GM08714 (cell line): ENCODE measurements around the gene ATAD3B.

Source experiments
- H3K4me3 ChIP-seq: fragments of 200-500 bp; sonication (Bioruptor generic); 2 replicates; pipeline ENCODE4 v1.5.1; 2014; ENCODE audit warnings: mild to moderate bottlenecking, low read length, inconsistent platforms
- ZNF274 ChIP-seq: IDR thresholded peaks from 2 replicates; pipeline ENCODE4 v1.6.1; 2012; ENCODE audit warnings: mild to moderate bottlenecking, low read depth, low read length

Gene ATAD3B

GRCh38 chr1:1537626-1538250 is 66.2 kb downstream of the ATAD3B start:
- TF ChIP-seq ZNF274, result no peak
- H3K4me3 ChIP-seq, result no peak overlapping the region

GRCh38 chr1:1538334-1538733 is 66.8 kb downstream of the ATAD3B start:
- no peak overlapping the region for H3K4me3 ChIP-seq
- no peak for TF ChIP-seq ZNF274

- no peak overlapping the region for H3K4me3 ChIP-seq
- no peak for TF ChIP-seq ZNF274
Measured at GRCh38 chr1:1538989-1539309, 67.4 kb downstream of the ATAD3B start.

- no peak overlapping the region for H3K4me3 ChIP-seq
- TF ChIP-seq ZNF274, result no peak
Measured at GRCh38 chr1:1539310-1540089, 67.9 kb downstream of the ATAD3B start.

- H3K4me3 ChIP-seq, result no peak within 1 kb of the TSS
- TF ChIP-seq ZNF274, result no peak
Measured at GRCh38 chr1:1540090-1540817, 68.7 kb downstream of the ATAD3B start, which contains the start of gene TMEM240. TSS of gene TMEM240 (minus strand) at chr1:1540624. CDS start at chr1:1540346, 278 bp downstream.

DNA sequence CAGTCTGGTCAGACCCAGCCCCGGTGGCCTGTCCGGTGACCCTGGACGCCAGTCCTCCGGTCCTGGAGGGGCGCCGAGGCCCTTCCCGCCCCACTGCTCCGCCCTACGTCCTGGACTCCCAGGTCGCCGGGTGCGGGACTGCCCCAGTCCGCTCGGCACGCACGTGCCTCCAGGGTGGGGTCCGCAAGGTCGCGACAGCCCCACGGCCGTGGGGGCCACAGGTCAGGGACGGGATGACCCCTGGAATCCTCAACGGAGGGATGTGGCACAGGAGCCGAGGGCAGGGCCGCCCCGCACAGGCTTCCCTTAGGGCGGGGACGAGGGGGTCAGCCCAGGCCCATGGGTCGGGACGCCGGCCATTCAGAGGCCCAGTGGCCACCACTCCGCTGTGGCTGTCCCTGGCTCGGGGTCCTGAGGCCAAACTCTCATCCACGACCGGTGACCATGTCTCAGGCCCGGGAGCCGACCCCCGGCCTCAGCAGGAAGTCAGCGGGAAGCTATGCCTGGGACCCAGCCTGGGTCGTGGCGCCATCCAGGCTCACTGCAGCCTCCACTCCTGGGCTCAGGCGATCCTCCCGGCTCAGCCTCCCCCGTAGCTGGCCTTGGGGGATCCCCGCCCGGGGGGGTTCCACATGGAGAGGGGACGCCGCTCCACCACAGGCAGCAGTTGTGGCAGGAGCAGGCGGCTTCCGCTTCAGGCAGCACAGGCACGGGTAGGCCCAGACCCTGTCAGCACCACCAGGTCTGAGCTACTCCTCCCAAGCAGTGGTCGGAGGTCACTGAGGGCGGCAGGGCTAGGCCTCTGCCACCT is 69.5 kb downstream of the ATAD3B start:
- H3K4me3 ChIP-seq, result no peak overlapping the region
- TF ChIP-seq ZNF274, result no peak

DNA sequence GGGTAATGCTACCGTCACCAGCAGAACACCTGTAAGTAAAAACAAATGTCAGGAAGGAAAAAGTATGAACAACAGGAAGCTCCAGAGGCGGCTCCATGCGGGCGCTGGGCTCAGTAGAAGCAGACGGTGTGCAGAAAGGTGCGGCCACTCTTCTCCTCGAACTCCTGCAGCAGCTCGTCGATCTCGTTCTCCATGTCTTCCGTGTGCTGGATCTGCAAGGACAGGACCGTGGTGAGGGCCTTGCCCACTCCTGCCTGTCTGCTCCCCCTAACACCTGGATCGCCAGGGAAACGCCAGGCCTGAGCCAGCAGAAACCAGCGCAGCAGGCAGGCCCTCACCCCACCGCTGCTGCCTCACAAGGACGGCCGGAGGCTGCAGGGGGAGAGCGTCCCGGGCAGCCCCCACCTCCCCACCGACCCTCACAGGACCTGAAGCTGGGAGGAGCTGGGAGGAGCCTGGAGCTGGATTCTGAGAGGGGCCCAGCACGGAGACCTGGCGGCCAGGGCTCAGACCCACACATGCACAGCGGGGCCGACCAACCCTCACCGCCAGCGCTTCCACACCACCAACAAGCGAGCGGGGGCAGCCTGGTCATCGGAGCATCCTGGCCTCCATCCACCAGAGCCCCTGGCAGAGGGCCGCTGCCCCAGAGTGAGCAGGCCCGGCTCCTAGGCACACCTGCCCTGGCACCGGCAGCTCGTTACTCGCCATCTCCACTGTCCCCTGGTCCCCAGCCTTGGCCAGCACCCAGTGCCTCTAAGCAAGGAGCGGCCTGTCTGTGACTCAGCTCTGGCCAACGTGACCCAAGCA is 70.6 kb downstream of the ATAD3B start:
- TF ChIP-seq ZNF274, result no peak
- no peak overlapping the region for H3K4me3 ChIP-seq

DNA sequence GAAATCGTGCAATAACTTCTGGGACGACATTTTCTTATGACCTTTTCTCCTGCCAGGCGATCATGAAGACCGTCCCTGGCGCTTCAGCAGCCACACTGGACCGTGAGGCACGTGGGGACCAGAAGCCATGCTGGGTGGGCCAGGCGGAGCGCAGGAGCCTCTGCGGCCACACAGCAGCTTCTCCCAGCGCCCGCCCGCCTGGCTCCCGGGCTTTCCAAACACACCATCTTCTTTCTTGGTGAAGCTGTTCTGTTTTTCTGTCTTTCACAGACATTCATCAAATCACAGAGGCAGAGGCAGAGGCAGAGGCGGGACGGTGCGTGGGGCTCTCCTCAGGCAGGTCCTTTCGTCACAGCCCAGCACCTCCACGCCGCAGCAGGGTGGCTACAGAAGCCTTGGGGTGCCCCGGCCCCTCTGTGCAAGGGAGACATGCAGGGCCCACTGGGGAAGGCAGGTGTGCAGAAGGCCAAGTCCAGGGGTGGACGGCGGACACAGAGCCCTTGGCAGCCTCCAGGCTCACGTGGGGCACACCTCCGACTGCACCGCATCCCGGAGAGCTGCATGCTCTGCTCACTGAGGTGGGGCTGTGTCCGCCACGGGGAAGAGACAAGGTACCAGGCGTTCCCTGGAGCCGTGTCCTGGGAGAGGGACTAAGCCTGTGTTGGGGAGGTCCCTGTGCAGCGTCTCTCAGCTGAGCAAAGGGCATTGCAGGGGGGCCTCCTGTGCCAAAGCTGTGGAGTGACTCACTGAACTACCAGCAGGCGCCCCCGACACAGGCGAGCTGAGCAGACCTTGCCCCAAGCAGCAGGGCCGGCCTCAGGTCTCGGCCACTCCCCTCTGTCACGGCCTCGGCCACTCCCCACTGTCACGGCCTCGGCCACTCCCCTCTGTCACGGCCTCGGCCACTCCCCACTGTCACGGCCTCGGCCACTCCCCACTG is 71.5 kb downstream of the ATAD3B start:
- no peak for TF ChIP-seq ZNF274
- no peak overlapping the region for H3K4me3 ChIP-seq

DNA sequence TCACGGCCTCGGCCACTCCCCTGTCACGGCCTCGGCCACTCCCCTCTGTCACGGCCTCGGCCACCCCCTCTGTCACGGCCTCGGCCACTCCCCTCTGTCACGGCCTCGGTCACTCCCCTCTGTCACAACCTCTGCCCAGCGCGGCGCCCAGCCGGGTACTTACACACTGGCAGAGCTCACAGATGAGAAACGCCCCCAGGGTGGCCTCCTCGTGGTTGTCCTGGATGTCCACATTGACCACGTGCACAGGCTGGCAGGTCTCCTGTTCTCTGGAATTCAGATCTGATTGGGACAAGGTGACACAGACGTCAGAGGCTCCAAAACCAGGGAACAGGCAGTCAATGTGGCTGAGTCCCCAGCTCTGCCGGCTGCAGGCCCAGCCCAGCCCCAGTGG is 72.1 kb downstream of the ATAD3B start:
- H3K4me3 ChIP-seq, result no peak overlapping the region
- no peak for TF ChIP-seq ZNF274

DNA sequence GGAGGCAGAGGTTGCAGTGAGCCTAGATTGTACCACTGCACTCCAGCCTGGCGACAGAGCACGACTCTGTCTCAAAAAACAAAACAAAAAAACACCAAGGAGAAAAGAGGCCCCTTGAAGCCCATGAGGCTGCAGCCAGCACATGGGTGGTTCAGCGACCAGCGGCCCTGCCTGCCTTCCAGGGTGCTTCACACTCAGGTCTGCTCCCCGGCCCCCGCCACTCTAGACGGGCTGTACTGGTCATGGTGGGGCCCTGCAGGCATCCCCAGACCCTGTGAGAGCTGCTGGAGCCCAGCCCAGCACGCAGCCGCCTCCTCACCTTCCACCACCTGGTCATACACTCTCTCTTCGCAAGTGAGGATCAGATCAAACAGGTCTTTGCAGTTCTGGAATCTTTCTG is 73.0 kb downstream of the ATAD3B start:
- H3K4me3 ChIP-seq, result no peak overlapping the region
- no peak for TF ChIP-seq ZNF274
